HepG2 (cell line): ENCODE measurements around the gene WNT7B. TPM values are rescaled to one million over a fixed set of nuclear protein-coding genes. Genes with fewer than 3 reads are reported as not detected.

ENCODE experiments used
- ARNT ChIP-seq: fragments of 450-650 bp; IDR thresholded peaks from 2 replicates; pipeline ENCODE4 v1.6.1; 2017
- ASH2L ChIP-seq: fragments of 300-600, 200-600 bp; sonication (generic); IDR thresholded peaks from 2 replicates; pipeline ENCODE4 v1.7.0; 2017; ENCODE audit warnings: low read depth, mild to moderate bottlenecking, moderate library complexity, mixed read lengths, low read length; ENCODE audit not compliant: insufficient read length
- ATM ChIP-seq: fragments of 450-650 bp; IDR thresholded peaks from 2 replicates; pipeline ENCODE4 v1.7.1; 2017; ENCODE audit warnings: mild to moderate bottlenecking, borderline replicate concordance
- HDAC6 ChIP-seq: fragments of 200-600 bp; sonication (generic); IDR thresholded peaks from 2 replicates; pipeline ENCODE4 v1.7.0; 2017; ENCODE audit warnings: mild to moderate bottlenecking, antibody characterized with exemption, low read length, low read depth
- IRX3 ChIP-seq: sonication (generic); formaldehyde crosslinking; IDR thresholded peaks from 2 replicates; pipeline ENCODE4 v1.8.1; 2023; ENCODE audit warnings: mild to moderate bottlenecking, low read depth, missing genetic modification reagents, borderline replicate concordance
- ISX ChIP-seq: sonication (generic); formaldehyde crosslinking; conservative IDR thresholded peaks from 2 replicates; pipeline ENCODE4 v1.5.0; 2020; ENCODE audit warnings: missing genetic modification reagents
- MAFG ChIP-seq: sonication (generic); formaldehyde crosslinking; IDR thresholded peaks from 2 replicates; pipeline ENCODE4 v1.5.1; 2020; ENCODE audit warnings: mild to moderate bottlenecking, missing genetic modification reagents
- MEIS2 ChIP-seq: sonication (generic); formaldehyde crosslinking; IDR thresholded peaks from 2 replicates; pipeline ENCODE4 v1.9.0; 2021; ENCODE audit warnings: mild to moderate bottlenecking, missing genetic modification reagents
- MIER2 ChIP-seq: IDR thresholded peaks from 2 replicates; pipeline ENCODE4 v1.6.1; 2016; ENCODE audit warnings: missing biosample characterization, missing genetic modification reagents
- NONO ChIP-seq, 2 experiments: fragments of 450-650 bp in 1 of 2; sonication (generic) in 1 of 2; formaldehyde crosslinking in 1 of 2; IDR thresholded peaks in 1 of 2; conservative IDR thresholded peaks in 1 of 2; 2 replicates each; pipeline versions ENCODE4 v1.6.1 to v1.8.0; 2017 to 2022; ENCODE audit warnings: mild to moderate bottlenecking in 1 of 2, missing genetic modification reagents in 1 of 2, moderate library complexity in 1 of 2
- ONECUT2 ChIP-seq: sonication (generic); formaldehyde crosslinking; IDR thresholded peaks from 2 replicates; pipeline ENCODE4 v1.4.0; 2020; ENCODE audit warnings: missing genetic modification reagents
- TBX2 ChIP-seq: sonication (generic); formaldehyde crosslinking; IDR thresholded peaks from 2 replicates; pipeline ENCODE4 v1.5.0; 2020; ENCODE audit warnings: missing genetic modification reagents, mild to moderate bottlenecking, borderline replicate concordance
- U2AF2 ChIP-seq: fragments of 200-400 bp; formaldehyde crosslinking; IDR thresholded peaks from 2 replicates; pipeline ENCODE4 v1.6.1; 2017; ENCODE audit warnings: low read depth, mild to moderate bottlenecking, low read length
- ZNF451 ChIP-seq: sonication (generic); formaldehyde crosslinking; IDR thresholded peaks from 2 replicates; pipeline ENCODE4 v1.5.0; 2020; ENCODE audit warnings: mild to moderate bottlenecking, missing genetic modification reagents
- ZNF556 ChIP-seq: sonication (generic); formaldehyde crosslinking; IDR thresholded peaks from 2 replicates; pipeline ENCODE4 v1.4.0; 2020; ENCODE audit warnings: mild to moderate bottlenecking, missing genetic modification reagents, borderline replicate concordance
- ZNF614 ChIP-seq: IDR thresholded peaks from 2 replicates; pipeline ENCODE4 v1.6.1; 2018; ENCODE audit warnings: missing biosample characterization, missing genetic modification reagents, inconsistent platforms, borderline replicate concordance
- ZNF672 ChIP-seq: sonication (generic); formaldehyde crosslinking; IDR thresholded peaks from 2 replicates; pipeline ENCODE4 v1.8.1; 2022; ENCODE audit warnings: missing genetic modification reagents
- ZNF7 ChIP-seq: IDR thresholded peaks from 2 replicates; pipeline ENCODE4 v1.6.1; 2016; ENCODE audit warnings: missing biosample characterization, missing genetic modification reagents
- ZNF777 ChIP-seq: sonication (generic); formaldehyde crosslinking; IDR thresholded peaks from 2 replicates; pipeline ENCODE4 v1.4.0; 2020; ENCODE audit warnings: missing genetic modification reagents
- ZNF788 ChIP-seq: sonication (generic); formaldehyde crosslinking; IDR thresholded peaks from 2 replicates; pipeline ENCODE4 v1.5.0; 2020; ENCODE audit warnings: mild to moderate bottlenecking, missing genetic modification reagents, borderline replicate concordance
- polyA plus RNA-seq, 8 experiments: library from polyadenylated mRNA; depleted of rRNA in 3 of 8; stranded (reverse) in 7 of 8; unstranded in 1 of 8; fragments of >200 nt; fragmentation: Illumina TruSeq in 4 of 8; extraction: Trizol in 4 of 8; gene quantifications; 2 replicates each; pipeline versions ENCODE4 v1.2.1 to v1.2.3, GENCODE V29; 2011 to 2016; ENCODE audit warnings: low read depth in 4 of 8, missing spikeins in 1 of 8, mixed read lengths in 1 of 8; ENCODE audit not compliant: insufficient read depth in 1 of 8
- total RNA-seq, 5 experiments: library from RNA; depleted of rRNA; stranded (reverse); fragments of >200 nt; fragmentation: Illumina TruSeq; extraction: Trizol; gene quantifications; 2 replicates each; pipeline ENCODE4 v1.2.3, GENCODE V29; 2016; ENCODE audit warnings: low read depth in 1 of 5
- TF ChIP-seq, protein P1 (sequence below): IDR thresholded peaks from 2 replicates; pipeline ENCODE4 v1.6.1; 2012; ENCODE audit warnings: low read depth, low read length, improper control_type of control experiment
- TF ChIP-seq, protein P2 (sequence below), 2 experiments: sonication (generic) in 1 of 2; formaldehyde crosslinking in 1 of 2; IDR thresholded peaks; 2 replicates each; pipeline versions ENCODE4 v1.5.1 to v1.6.1; 2011 to 2020; ENCODE audit warnings: borderline replicate concordance in 1 of 2, low read depth in 1 of 2, low read length in 1 of 2, mild to moderate bottlenecking in 1 of 2, missing genetic modification reagents in 1 of 2, moderate library complexity in 1 of 2

Gene WNT7B
- total and polyA plus RNA-seq, 2 of the 13 experiments (the other 11 are each of a cell fraction or from before 2014, with no cell fraction given), result 0.09 TPM; not detected in 1

DNA sequence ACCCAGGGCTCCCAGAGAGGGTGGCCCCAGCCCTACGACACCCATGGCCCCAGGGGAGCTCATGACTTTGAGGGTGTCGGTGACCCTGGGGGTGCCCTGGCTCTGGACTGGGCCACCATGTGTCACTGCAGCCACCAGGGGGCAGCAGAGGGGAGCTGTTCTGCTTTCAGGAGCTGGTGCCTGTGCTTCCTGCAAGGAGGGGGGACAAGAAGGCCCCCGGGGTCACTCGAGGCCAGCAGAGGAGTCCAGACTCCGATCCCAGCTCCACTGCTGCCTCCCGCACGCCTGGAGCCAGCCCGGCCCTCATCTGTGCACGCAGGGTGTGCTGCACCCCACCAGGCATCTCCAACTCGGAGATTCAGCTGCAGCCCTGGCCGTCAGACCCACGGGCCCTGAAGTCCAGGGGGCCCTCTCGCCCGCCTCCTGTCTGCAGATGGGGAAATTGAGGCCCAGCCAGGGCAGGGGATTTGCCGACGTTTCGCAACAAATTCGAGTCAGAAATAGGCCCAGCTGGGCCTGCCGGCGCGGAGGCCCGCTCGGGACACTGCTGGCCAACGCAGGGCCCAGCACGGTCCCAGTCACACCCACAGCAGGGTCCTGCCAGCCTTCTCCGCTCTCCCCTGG, 29.5 kb upstream of the WNT7B start (continued):
- TF ChIP-seq NONO (IDR thresholded peaks at IDR 0.05) (no peak), NONO (CRISPR knock-in tag; conservative IDR thresholded peaks at IDR 0.05) (no peak; the same call in 1 of the 2 replicates), MEIS2 (CRISPR knock-in tag) (0 out of 2 replicates have a peak, but pooled peaks have one; percentile 54), ISX (no peak), HDAC6 (no peak), MIER2 (CRISPR knock-in tag) (0 out of 2 replicates have a peak, but pooled peaks have one; percentile 61), ZNF672 (no peak), U2AF2 (no peak), ZNF788 (CRISPR knock-in tag) (peak; percentile 54; the same call in 1 of the 2 replicates), ZNF614 (CRISPR knock-in tag) (no peak), ZNF7 (CRISPR knock-in tag) (no peak), TBX2 (CRISPR knock-in tag) (peak; percentile 60; the same call in 1 of the 2 replicates), ONECUT2 (CRISPR knock-in tag) (no peak), ATM (no peak), ARNT (no peak), IRX3 (CRISPR knock-in tag) (no peak), MAFG (CRISPR knock-in tag) (no peak), ZNF777 (CRISPR knock-in tag) (peak; percentile 68; the same call in 1 of the 2 replicates), ZNF451 (CRISPR knock-in tag) (no peak; the same call in 1 of the 2 replicates), ZNF556 (no peak), ASH2L (no peak)
- TF ChIP-seq, protein P1, sequence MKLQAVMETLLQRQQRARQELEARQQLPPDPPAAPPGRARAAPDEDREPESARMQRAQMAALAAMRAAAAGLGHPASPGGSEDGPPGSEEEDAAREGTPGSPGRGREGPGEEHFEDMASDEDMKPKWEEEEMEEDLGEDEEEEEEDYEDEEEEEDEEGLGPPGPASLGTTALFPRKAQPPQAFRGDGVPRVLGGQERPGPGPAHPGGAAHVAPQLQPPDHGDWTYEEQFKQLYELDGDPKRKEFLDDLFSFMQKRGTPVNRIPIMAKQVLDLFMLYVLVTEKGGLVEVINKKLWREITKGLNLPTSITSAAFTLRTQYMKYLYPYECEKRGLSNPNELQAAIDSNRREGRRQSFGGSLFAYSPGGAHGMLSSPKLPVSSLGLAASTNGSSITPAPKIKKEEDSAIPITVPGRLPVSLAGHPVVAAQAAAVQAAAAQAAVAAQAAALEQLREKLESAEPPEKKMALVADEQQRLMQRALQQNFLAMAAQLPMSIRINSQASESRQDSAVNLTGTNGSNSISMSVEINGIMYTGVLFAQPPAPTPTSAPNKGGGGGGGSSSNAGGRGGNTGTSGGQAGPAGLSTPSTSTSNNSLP, result no peak
- TF ChIP-seq, protein P2, sequence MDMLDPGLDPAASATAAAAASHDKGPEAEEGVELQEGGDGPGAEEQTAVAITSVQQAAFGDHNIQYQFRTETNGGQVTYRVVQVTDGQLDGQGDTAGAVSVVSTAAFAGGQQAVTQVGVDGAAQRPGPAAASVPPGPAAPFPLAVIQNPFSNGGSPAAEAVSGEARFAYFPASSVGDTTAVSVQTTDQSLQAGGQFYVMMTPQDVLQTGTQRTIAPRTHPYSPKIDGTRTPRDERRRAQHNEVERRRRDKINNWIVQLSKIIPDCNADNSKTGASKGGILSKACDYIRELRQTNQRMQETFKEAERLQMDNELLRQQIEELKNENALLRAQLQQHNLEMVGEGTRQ (IDR thresholded peaks at IDR 0.05; ENCODE audit: low read depth, low read length), result no peak
- TF ChIP-seq, protein P2 (CRISPR knock-in tag; IDR thresholded peaks at IDR 0.05; ENCODE audit: borderline replicate concordance), result no peak
